Measurements from ENCODE around the gene NOG. TPM values are rescaled to one million over a fixed set of nuclear protein-coding genes. Genes with fewer than 3 reads are reported as not detected.

Gene NOG
- total and polyA plus RNA-seq, 2 experiments from 2014 or later: 0.39 to 0.66 TPM

DNA sequence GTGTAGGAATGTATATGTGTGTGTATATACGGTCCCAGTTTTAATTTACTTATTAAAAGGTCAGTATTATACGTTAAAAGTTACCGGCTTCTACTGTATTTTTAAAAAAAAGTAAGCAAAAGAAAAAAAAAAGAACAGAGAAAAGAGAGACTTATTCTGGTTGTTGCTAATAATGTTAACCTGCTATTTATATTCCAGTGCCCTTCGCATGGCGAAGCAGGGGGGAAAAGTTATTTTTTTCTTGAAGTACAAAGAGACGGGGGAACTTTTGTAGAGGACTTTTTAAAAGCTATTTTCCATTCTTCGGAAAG lies 1.6 kb downstream of the NOG start:
- Histone ChIP-seq H3K36me3 (ENCODE audit: insufficient read depth) (no peaks in the 10 kb centered on the region), H3K4me3 (peak overlapping the region; percentile 89), H3K9me2 (ENCODE audit: insufficient read depth) (no peaks in the 10 kb centered on the region), H2AFZ (no peak overlapping the region), H3K4me2 (peak overlapping the region; percentile 99), H3K79me2 (replicated peaks; ENCODE audit: insufficient read depth) (no peaks in the 10 kb centered on the region), H4K20me1 (replicated peaks; ENCODE audit: insufficient read depth) (peaks cover 6% of the 10 kb centered on the region; the same call in 1 of the 2 replicates), H3K27ac (ENCODE audit: low read depth) (no peak overlapping the region), H3K27me3 (ENCODE audit: insufficient read depth) (peaks cover 86% of the 10 kb centered on the region), H3F3A (replicated peaks; ENCODE audit: low read depth) (peaks cover 7% of the 10 kb centered on the region; the same call in 1 of the 2 replicates), H3K4me1 (ENCODE audit: insufficient read depth) (peaks cover 27% of the 10 kb centered on the region)
- no peak overlapping the region for H3K27ac Mint-ChIP-seq
- peaks cover 24% of the 10 kb centered on the region for H3K4me1 Mint-ChIP-seq
- TF ChIP-seq EZH2phosphoT487 (IDR thresholded peaks at IDR 0.05; ENCODE audit: unreplicated experiment) (no peak), ZNF114 (CRISPR knock-in tag; IDR thresholded peaks at IDR 0.05) (no peak), EZH2 (IDR thresholded peaks at IDR 0.05; ENCODE audit: low read depth, unreplicated experiment) (peak; percentile 74), ZNF331 (CRISPR knock-in tag; IDR thresholded peaks at IDR 0.05; ENCODE audit: low read depth) (no peak)
- TF ChIP-seq, protein P1, sequence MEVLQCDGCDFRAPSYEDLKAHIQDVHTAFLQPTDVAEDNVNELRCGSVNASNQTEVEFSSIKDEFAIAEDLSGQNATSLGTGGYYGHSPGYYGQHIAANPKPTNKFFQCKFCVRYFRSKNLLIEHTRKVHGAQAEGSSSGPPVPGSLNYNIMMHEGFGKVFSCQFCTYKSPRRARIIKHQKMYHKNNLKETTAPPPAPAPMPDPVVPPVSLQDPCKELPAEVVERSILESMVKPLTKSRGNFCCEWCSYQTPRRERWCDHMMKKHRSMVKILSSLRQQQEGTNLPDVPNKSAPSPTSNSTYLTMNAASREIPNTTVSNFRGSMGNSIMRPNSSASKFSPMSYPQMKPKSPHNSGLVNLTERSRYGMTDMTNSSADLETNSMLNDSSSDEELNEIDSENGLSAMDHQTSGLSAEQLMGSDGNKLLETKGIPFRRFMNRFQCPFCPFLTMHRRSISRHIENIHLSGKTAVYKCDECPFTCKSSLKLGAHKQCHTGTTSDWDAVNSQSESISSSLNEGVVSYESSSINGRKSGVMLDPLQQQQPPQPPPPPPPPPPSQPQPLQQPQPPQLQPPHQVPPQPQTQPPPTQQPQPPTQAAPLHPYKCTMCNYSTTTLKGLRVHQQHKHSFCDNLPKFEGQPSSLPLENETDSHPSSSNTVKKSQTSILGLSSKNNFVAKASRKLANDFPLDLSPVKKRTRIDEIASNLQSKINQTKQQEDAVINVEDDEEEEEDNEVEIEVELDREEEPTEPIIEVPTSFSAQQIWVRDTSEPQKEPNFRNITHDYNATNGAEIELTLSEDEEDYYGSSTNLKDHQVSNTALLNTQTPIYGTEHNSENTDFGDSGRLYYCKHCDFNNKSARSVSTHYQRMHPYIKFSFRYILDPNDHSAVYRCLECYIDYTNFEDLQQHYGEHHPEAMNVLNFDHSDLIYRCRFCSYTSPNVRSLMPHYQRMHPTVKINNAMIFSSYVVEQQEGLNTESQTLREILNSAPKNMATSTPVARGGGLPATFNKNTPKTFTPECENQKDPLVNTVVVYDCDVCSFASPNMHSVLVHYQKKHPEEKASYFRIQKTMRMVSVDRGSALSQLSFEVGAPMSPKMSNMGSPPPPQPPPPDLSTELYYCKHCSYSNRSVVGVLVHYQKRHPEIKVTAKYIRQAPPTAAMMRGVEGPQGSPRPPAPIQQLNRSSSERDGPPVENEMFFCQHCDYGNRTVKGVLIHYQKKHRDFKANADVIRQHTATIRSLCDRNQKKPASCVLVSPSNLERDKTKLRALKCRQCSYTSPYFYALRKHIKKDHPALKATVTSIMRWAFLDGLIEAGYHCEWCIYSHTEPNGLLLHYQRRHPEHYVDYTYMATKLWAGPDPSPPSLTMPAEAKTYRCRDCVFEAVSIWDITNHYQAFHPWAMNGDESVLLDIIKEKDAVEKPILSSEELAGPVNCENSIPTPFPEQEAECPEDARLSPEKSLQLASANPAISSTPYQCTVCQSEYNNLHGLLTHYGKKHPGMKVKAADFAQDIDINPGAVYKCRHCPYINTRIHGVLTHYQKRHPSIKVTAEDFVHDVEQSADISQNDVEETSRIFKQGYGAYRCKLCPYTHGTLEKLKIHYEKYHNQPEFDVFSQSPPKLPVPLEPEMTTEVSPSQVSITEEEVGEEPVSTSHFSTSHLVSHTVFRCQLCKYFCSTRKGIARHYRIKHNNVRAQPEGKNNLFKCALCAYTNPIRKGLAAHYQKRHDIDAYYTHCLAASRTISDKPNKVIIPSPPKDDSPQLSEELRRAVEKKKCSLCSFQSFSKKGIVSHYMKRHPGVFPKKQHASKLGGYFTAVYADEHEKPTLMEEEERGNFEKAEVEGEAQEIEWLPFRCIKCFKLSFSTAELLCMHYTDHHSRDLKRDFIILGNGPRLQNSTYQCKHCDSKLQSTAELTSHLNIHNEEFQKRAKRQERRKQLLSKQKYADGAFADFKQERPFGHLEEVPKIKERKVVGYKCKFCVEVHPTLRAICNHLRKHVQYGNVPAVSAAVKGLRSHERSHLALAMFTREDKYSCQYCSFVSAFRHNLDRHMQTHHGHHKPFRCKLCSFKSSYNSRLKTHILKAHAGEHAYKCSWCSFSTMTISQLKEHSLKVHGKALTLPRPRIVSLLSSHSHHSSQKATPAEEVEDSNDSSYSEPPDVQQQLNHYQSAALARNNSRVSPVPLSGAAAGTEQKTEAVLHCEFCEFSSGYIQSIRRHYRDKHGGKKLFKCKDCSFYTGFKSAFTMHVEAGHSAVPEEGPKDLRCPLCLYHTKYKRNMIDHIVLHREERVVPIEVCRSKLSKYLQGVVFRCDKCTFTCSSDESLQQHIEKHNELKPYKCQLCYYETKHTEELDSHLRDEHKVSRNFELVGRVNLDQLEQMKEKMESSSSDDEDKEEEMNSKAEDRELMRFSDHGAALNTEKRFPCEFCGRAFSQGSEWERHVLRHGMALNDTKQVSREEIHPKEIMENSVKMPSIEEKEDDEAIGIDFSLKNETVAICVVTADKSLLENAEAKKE (CRISPR knock-in tag; IDR thresholded peaks at IDR 0.05): no peak
- H3K9me3 Mint-ChIP-seq: no peaks in the 10 kb centered on the region
- ATAC-seq (no peak), DNase-seq (ENCODE audit: low spot score) (no peak)
- H3K27me3 Mint-ChIP-seq (ENCODE audit: insufficient read depth, low read depth, poor library complexity): peaks cover 55% of the 10 kb centered on the region
- H3K4me3 Mint-ChIP-seq: peak overlapping the region; percentile 54
- H3K36me3 Mint-ChIP-seq (ENCODE audit: low read depth): no peaks in the 10 kb centered on the region; the same call in 2 of the 3 replicates

Data from GM23338 (cell line).